HG02763 (cell line): ENCODE results near the gene KCND2.
"Not testable (repeated sequence)": the region's sequence is repeated elsewhere in the genome, so short reads cannot be mapped to it uniquely, and the experiment has no call there.

Experiments used
- ATAC-seq: cut with Tn5 transposase; IDR thresholded peaks from one replicate; pipeline ENCODE4 v1.9.1; 2021; ENCODE audit warnings: mild to moderate bottlenecking, moderate library complexity; ENCODE audit not compliant: unreplicated experiment

The KCND2 gene

GRCh38 chr7:120691915-120692314, 418.9 kb downstream of the KCND2 start:
- no peak for ATAC-seq

GRCh38 chr7:120695848-120696247, 422.9 kb downstream of the KCND2 start:
- ATAC-seq: no peak

GRCh38 chr7:120700796-120701195, 427.8 kb downstream of the KCND2 start:
- ATAC-seq: no peak

GRCh38 chr7:120702408-120702807, 429.4 kb downstream of the KCND2 start:
- not testable (repeated sequence) for ATAC-seq

GRCh38 chr7:120703585-120704240, 430.7 kb downstream of the KCND2 start:
- no peak for ATAC-seq

- no peak for ATAC-seq
Observed at GRCh38 chr7:120709252-120709971, 436.4 kb downstream of the KCND2 start.

GRCh38 chr7:120709972-120710320, 437.0 kb downstream of the KCND2 start:
- no peak for ATAC-seq

- no peak for ATAC-seq
Observed at GRCh38 chr7:120714945-120715344, 442.0 kb downstream of the KCND2 start.

- no peak for ATAC-seq
Observed at GRCh38 chr7:120716307-120716706, 443.3 kb downstream of the KCND2 start.

GRCh38 chr7:120717166-120717565, 444.2 kb downstream of the KCND2 start:
- ATAC-seq: no peak

- ATAC-seq: no peak
Observed at GRCh38 chr7:120718361-120718760, 445.4 kb downstream of the KCND2 start.

- ATAC-seq: no peak
Observed at GRCh38 chr7:120720317-120720716, 447.3 kb downstream of the KCND2 start.

- no peak for ATAC-seq
Observed at GRCh38 chr7:120723465-120724385, 450.8 kb downstream of the KCND2 start.

GRCh38 chr7:120724448-120724847, 451.5 kb downstream of the KCND2 start:
- no peak for ATAC-seq

- ATAC-seq: no peak
Observed at GRCh38 chr7:120724955-120725354, 452.0 kb downstream of the KCND2 start.

GRCh38 chr7:120725376-120726039, 452.5 kb downstream of the KCND2 start:
- ATAC-seq: no peak

- ATAC-seq: no peak
Observed at GRCh38 chr7:120729245-120729644, 456.3 kb downstream of the KCND2 start.

- ATAC-seq: no peak
Observed at GRCh38 chr7:120731271-120731670, 458.3 kb downstream of the KCND2 start.

- no peak for ATAC-seq
Observed at GRCh38 chr7:120732256-120732655, 459.3 kb downstream of the KCND2 start.

- ATAC-seq: no peak
Observed at GRCh38 chr7:120733143-120733542, 460.2 kb downstream of the KCND2 start.

GRCh38 chr7:120733835-120734234, 460.9 kb downstream of the KCND2 start:
- no peak for ATAC-seq
